GM23248 (cell line): ENCODE results near the gene IAPP. TPM values are rescaled to one million over a fixed set of nuclear protein-coding genes. Genes with fewer than 3 reads are reported as not detected.
A peak's percentile ranks its signal among the peaks of the same experiment; 100 is the strongest.
"Not testable (repeated sequence)": the region's sequence is repeated elsewhere in the genome, so short reads cannot be mapped to it uniquely, and the experiment has no call there.

Source experiments
- DNase-seq: peaks from one replicate; pipeline ENCODE4 v3.0.0-alpha.2; 2015
- H2AFZ ChIP-seq: fragments of 200-600 bp; sonication (generic); 2 replicates; pipeline ENCODE4 v1.6.1; 2016; ENCODE audit warnings: antibody characterized with exemption
- H3F3A ChIP-seq: fragments of 200-600 bp; sonication (generic); 2 replicates; pipeline ENCODE4 v1.6.1; 2016; ENCODE audit warnings: mild to moderate bottlenecking, antibody characterized with exemption, mixed run types; ENCODE audit not compliant: insufficient read depth
- H3K27ac ChIP-seq: fragments of 200-600 bp; sonication (generic); 2 replicates; pipeline ENCODE4 v1.5.1; 2016; ENCODE audit warnings: mild to moderate bottlenecking
- H3K27me3 ChIP-seq: fragments of 200-600 bp; sonication (generic); replicated peaks from 2 replicates; pipeline ENCODE4 v1.6.1; 2016; ENCODE audit warnings: mild to moderate bottlenecking; ENCODE audit not compliant: insufficient read depth
- H3K36me3 ChIP-seq: fragments of 200-600 bp; sonication (generic); 2 replicates; pipeline ENCODE4 v1.6.1; 2016; ENCODE audit warnings: low read depth, mild to moderate bottlenecking
- H3K4me1 ChIP-seq: fragments of 200-600 bp; sonication (generic); 2 replicates; pipeline ENCODE4 v1.6.1; 2016; ENCODE audit warnings: mild to moderate bottlenecking; ENCODE audit not compliant: insufficient read depth
- H3K4me2 ChIP-seq: fragments of 200-600 bp; sonication (generic); one replicate; pipeline ENCODE4 v1.6.1; 2016; ENCODE audit warnings: mild to moderate bottlenecking; ENCODE audit not compliant: unreplicated experiment
- H3K4me3 ChIP-seq: fragments of 200-600 bp; sonication (generic); 2 replicates; pipeline ENCODE4 v1.5.1; 2016; ENCODE audit warnings: mild to moderate bottlenecking
- H3K79me2 ChIP-seq: fragments of 200-600 bp; sonication (generic); 2 replicates; pipeline ENCODE4 v1.6.1; 2016; ENCODE audit warnings: mild to moderate bottlenecking; ENCODE audit not compliant: insufficient read depth
- H3K9ac ChIP-seq: fragments of 200-600 bp; sonication (generic); 2 replicates; pipeline ENCODE4 v1.6.1; 2016; ENCODE audit warnings: mild to moderate bottlenecking
- H3K9me2 ChIP-seq: fragments of 200-600 bp; sonication (generic); 2 replicates; pipeline ENCODE4 v1.6.1; 2016; ENCODE audit warnings: mixed run types, mild to moderate bottlenecking, moderate library complexity; ENCODE audit not compliant: insufficient read depth
- H3K9me3 ChIP-seq: fragments of 200-600 bp; sonication (generic); one replicate; pipeline ENCODE4 v1.6.1; 2017; ENCODE audit warnings: low read depth
- H4K20me1 ChIP-seq: fragments of 200-600 bp; sonication (generic); 2 replicates; pipeline ENCODE4 v1.6.0; 2016; ENCODE audit not compliant: insufficient read depth
- EZH2 ChIP-seq: fragments of 200-600 bp; sonication (generic); IDR thresholded peaks from 2 replicates; pipeline ENCODE4 v1.6.1; 2018; ENCODE audit warnings: antibody characterized with exemption, mild to moderate bottlenecking; ENCODE audit not compliant: insufficient read depth, poor library complexity, severe bottlenecking
- EZH2phosphoT487 ChIP-seq: fragments of 200-600 bp; sonication (generic); IDR thresholded peaks from 2 replicates; pipeline ENCODE4 v1.6.1; 2018; ENCODE audit warnings: antibody characterized with exemption, moderate library complexity, mild to moderate bottlenecking, low read depth; ENCODE audit not compliant: insufficient read depth
- WGBS, 2 experiments: methylation state at CpG; one replicate each; pipeline ENCODE4 v1.1.6; 2015 to 2017; ENCODE audit warnings: low lambda C conversion rate in 2 of 2, low coverage in 1 of 2; ENCODE audit errors: missing lambda C conversion rate in 2 of 2; 5-methylcytosine and 5-hydroxymethylcytosine counted together
- in situ Hi-C: fragments of 300-500 bp; cut with MboI; formaldehyde crosslinking; loops from 2 replicates; pipeline ENCODE4 v1.15.0; 2020
- polyA plus RNA-seq: library from polyadenylated mRNA; unstranded; fragments of >200 nt; fragmentation: Nextera tagmentation; extraction: Ambion mirVana; gene quantifications from 2 replicates; pipeline ENCODE4 v1.2.1, GENCODE V29; 2016
- total RNA-seq: library from RNA; depleted of rRNA; stranded (reverse); fragments of >200 nt; shearing (Covaris generic); gene quantifications from 2 replicates; pipeline ENCODE4 v1.2.3, GENCODE V29; 2014

The IAPP gene
- total and polyA plus RNA-seq, 2 experiments from 2014 or later, result not detected

GRCh38 chr12:21379218-21379617 is 6.5 kb downstream of the IAPP start:
- Histone ChIP-seq H3F3A (no peaks in the 10 kb centered on the region), H3K4me3 (no peak overlapping the region), H3K4me2 (no peak overlapping the region), H3K36me3 (no peaks in the 10 kb centered on the region), H3K9me2 (no peaks in the 10 kb centered on the region), H3K27me3 (no peaks in the 10 kb centered on the region), H3K9me3 (no peaks in the 10 kb centered on the region), H3K27ac (no peak overlapping the region), H2AFZ (no peak overlapping the region), H3K9ac (no peak overlapping the region), H3K4me1 (no peaks in the 10 kb centered on the region), H4K20me1 (no peaks in the 10 kb centered on the region), H3K79me2 (no peaks in the 10 kb centered on the region)
- WGBS, 2 experiments, result 15 to 21% methylated on average over 3 of the region's 3 CpGs
- TF ChIP-seq EZH2, result no peak
- peak; percentile 2 for DNase-seq
- in situ Hi-C loops, result no loop called here

- H2AFZ ChIP-seq, H3K4me2 ChIP-seq, H3K9me2 ChIP-seq, H3K9ac ChIP-seq, DNase-seq, in situ Hi-C loops, H3K4me1 ChIP-seq, H3K27ac ChIP-seq, H4K20me1 ChIP-seq, H3K36me3 ChIP-seq, H3K9me3 ChIP-seq, H3F3A ChIP-seq, H3K27me3 ChIP-seq, H3K79me2 ChIP-seq, H3K4me3 ChIP-seq: not testable (repeated sequence)
- WGBS, 2 experiments, result 48 to 51% methylated on average over 5 of the region's 5 CpGs
Observed at GRCh38 chr12:21381320-21381719, 8.6 kb downstream of the IAPP start.

GRCh38 chr12:21384261-21384660 is 11.6 kb downstream of the IAPP start:
- H3K9ac ChIP-seq, result no peak overlapping the region
- H3K27ac ChIP-seq, result no peak overlapping the region
- H3K4me1 ChIP-seq, result no peaks in the 10 kb centered on the region
- no peak overlapping the region for H2AFZ ChIP-seq
- 55 to 58% methylated on average over 2 of the region's 2 CpGs for WGBS, 2 experiments
- H3K27me3 ChIP-seq, result no peaks in the 10 kb centered on the region
- no peaks in the 10 kb centered on the region for H3K79me2 ChIP-seq
- no peak overlapping the region for H3K4me2 ChIP-seq
- H3K9me2 ChIP-seq, result no peaks in the 10 kb centered on the region
- no peaks in the 10 kb centered on the region for H3F3A ChIP-seq
- TF ChIP-seq EZH2 (no peak), EZH2phosphoT487 (no peak)
- no peaks in the 10 kb centered on the region for H3K9me3 ChIP-seq
- in situ Hi-C loops, result no loop called here
- no peak for DNase-seq
- H3K4me3 ChIP-seq, result no peak overlapping the region
- no peaks in the 10 kb centered on the region for H4K20me1 ChIP-seq
- H3K36me3 ChIP-seq, result no peaks in the 10 kb centered on the region

GRCh38 chr12:21387174-21387573 is 14.5 kb downstream of the IAPP start:
- no peak overlapping the region for H2AFZ ChIP-seq
- WGBS, 2 experiments, result 15 to 29% methylated on average over 3 of the region's 3 CpGs
- no peak overlapping the region for H3K9ac ChIP-seq
- H3K36me3 ChIP-seq, result no peaks in the 10 kb centered on the region
- H3K9me3 ChIP-seq, result no peaks in the 10 kb centered on the region
- in situ Hi-C loops, result no loop called here
- no peak overlapping the region for H3K4me3 ChIP-seq
- TF ChIP-seq EZH2 (no peak), EZH2phosphoT487 (no peak)
- H3K4me2 ChIP-seq, result no peak overlapping the region
- no peaks in the 10 kb centered on the region for H3F3A ChIP-seq
- no peaks in the 10 kb centered on the region for H3K4me1 ChIP-seq
- no peak overlapping the region for H3K27ac ChIP-seq
- H3K27me3 ChIP-seq, result no peaks in the 10 kb centered on the region
- H4K20me1 ChIP-seq, result no peaks in the 10 kb centered on the region
- no peaks in the 10 kb centered on the region for H3K79me2 ChIP-seq
- no peaks in the 10 kb centered on the region for H3K9me2 ChIP-seq
- DNase-seq, result no peak

- no peaks in the 10 kb centered on the region for H3K79me2 ChIP-seq
Observed at GRCh38 chr12:21392384-21392783, 19.7 kb downstream of the IAPP start.

GRCh38 chr12:21394828-21395626 is 22.3 kb downstream of the IAPP start:
- DNase-seq, H3K9me3 ChIP-seq, in situ Hi-C loops, H4K20me1 ChIP-seq, H3K27ac ChIP-seq, H3K4me3 ChIP-seq, H3F3A ChIP-seq, H3K4me1 ChIP-seq, H3K36me3 ChIP-seq, H2AFZ ChIP-seq, H3K4me2 ChIP-seq, H3K9me2 ChIP-seq, H3K9ac ChIP-seq, H3K27me3 ChIP-seq, H3K79me2 ChIP-seq: not testable (repeated sequence)
- 69 to 78% methylated on average over 26 to 28 of the region's 28 CpGs for WGBS, 2 experiments

More at GRCh38 chr12:21392384-21392783, 19.7 kb downstream of the IAPP start:
- no peaks in the 10 kb centered on the region for H3K4me1 ChIP-seq
- no peaks in the 10 kb centered on the region for H3K9me2 ChIP-seq
- in situ Hi-C loops, result no loop called here
- no peak overlapping the region for H2AFZ ChIP-seq
- H4K20me1 ChIP-seq, result no peaks in the 10 kb centered on the region
- TF ChIP-seq EZH2phosphoT487 (no peak), EZH2 (no peak)
- H3K9ac ChIP-seq, result no peak overlapping the region
- no peak overlapping the region for H3K4me3 ChIP-seq
- no peaks in the 10 kb centered on the region for H3F3A ChIP-seq
- 0 to 3% methylated on average over 1 of the region's 1 CpG for WGBS, 2 experiments
- no peak overlapping the region for H3K27ac ChIP-seq
- no peaks in the 10 kb centered on the region for H3K27me3 ChIP-seq
- DNase-seq, result no peak
- no peaks in the 10 kb centered on the region for H3K36me3 ChIP-seq
- H3K9me3 ChIP-seq, result no peaks in the 10 kb centered on the region
- H3K4me2 ChIP-seq, result no peak overlapping the region
